ENCODE results near the gene EP400.

EP400 gene

DNA sequence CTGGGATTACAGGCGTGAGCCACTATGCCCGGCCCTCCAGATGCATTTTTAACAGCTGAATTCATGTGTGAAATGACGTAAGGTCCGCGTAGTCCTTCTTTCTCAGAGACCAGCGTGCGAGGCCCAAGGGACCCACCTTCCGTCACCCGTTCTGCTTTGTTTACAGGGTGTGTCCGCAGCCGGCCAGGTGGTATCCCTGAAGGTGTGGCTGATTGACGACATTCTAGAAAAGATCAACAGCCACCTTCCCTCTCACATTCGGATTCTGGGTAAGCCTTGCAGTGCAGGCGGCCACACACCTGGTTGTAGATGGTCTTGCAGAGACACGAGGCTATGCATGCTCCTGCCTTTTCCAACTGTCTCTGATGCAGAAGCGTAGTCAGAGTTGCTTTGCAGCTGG, 10.7 kb upstream of the EP400 start:
- DNase-seq (ENCODE audit: low read depth in 2 of 2) = no peak
- no peak overlapping the region for H3K4me3 ChIP-seq (replicated peaks in 1 of 2; ENCODE audit: low read depth in 2 of 2, low read length in 2 of 2)
- no peak for TF ChIP-seq CTCF (IDR thresholded peaks at IDR 0.05; ENCODE audit: low read depth, low read length)

GRCh38 chr12:131940141-131940547, 9.6 kb upstream of the EP400 start:
- no peak overlapping the region for H3K4me3 ChIP-seq (replicated peaks in 1 of 2; ENCODE audit: low read depth in 2 of 2, low read length in 2 of 2)
- DNase-seq (ENCODE audit: low read depth in 2 of 2) = no peak
- TF ChIP-seq CTCF (IDR thresholded peaks at IDR 0.05; ENCODE audit: low read depth, low read length) = no peak

DNA sequence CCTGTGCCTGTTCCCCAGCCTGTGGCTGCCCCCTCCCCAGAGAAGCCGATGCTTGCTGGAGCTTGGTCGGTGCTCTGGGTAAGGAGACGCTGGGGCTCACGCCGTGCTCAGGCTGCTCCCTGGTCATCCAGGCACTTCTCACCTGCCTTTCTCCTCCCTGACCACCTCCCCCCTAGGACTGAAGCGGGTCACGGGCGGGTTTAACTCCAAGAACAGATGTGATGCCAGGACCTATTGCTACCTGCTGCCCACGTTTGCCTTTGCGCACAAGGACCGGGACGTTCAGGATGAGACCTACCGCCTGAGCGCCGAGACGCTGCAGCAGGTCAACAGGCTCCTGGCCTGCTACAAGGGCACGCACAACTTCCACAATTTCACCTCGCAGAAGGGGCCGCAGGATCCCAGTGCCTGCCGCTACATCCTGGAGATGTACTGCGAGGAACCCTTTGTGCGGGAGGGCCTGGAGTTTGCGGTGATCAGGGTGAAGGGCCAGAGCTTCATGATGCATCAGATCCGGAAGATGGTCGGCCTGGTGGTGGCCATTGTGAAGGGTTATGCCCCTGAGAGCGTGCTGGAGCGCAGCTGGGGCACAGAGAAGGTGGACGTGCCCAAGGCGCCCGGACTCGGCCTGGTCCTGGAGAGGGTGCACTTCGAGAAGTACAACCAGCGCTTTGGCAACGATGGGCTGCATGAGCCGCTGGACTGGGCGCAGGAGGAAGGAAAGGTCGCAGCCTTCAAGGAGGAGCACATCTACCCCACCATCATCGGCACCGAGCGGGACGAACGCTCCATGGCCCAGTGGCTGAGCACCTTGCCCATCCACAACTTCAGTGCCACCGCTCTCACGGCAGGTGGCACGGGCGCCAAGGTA, 8.4 kb upstream of the EP400 start:
- H3K4me3 ChIP-seq (replicated peaks in 1 of 2; ENCODE audit: low read depth in 2 of 2, low read length in 2 of 2) = no peak overlapping the region
- no peak for DNase-seq (ENCODE audit: low read depth in 2 of 2)
- TF ChIP-seq CTCF (IDR thresholded peaks at IDR 0.05; ENCODE audit: low read depth, low read length) = no peak

DNA sequence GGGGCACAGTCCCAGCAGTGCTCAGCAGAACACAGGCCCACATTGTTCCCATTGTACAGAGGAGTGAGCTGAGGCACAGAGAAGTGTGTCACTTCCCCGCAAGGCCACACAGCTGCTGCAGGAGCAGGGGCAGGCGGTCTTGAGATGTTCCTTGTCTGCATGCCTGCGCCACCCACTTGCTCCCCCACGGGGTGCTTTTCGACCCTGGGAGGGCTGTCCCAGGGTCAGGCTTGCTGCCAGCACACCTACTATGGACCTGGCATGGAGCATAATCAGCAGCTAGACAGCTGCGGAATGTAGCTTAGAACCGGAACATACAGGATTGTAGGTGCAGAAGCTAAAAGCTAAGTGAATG, 7.8 kb upstream of the EP400 start:
- TF ChIP-seq CTCF (IDR thresholded peaks at IDR 0.05; ENCODE audit: low read depth, low read length) = no peak
- no peak overlapping the region for H3K4me3 ChIP-seq (replicated peaks in 1 of 2; ENCODE audit: low read depth in 2 of 2, low read length in 2 of 2)
- DNase-seq (ENCODE audit: low read depth in 2 of 2) = no peak

- H3K4me3 ChIP-seq (replicated peaks in 1 of 2; ENCODE audit: low read depth in 2 of 2, low read length in 2 of 2) = no peak overlapping the region
- DNase-seq (ENCODE audit: low read depth in 2 of 2) = no peak
- no peak for TF ChIP-seq CTCF (IDR thresholded peaks at IDR 0.05; ENCODE audit: low read depth, low read length)
These were observed 7.1 kb upstream of the EP400 start for GRCh38 chr12:131942671-131943070.

GRCh38 chr12:131943389-131943788, 6.4 kb upstream of the EP400 start:
- DNase-seq (ENCODE audit: low read depth in 2 of 2) = no peak
- no peak for TF ChIP-seq CTCF (IDR thresholded peaks at IDR 0.05; ENCODE audit: low read depth, low read length)
- no peak overlapping the region for H3K4me3 ChIP-seq (replicated peaks in 1 of 2; ENCODE audit: low read depth in 2 of 2, low read length in 2 of 2)

- no peak overlapping the region for H3K4me3 ChIP-seq (replicated peaks in 1 of 2; ENCODE audit: low read depth in 2 of 2, low read length in 2 of 2)
- no peak for TF ChIP-seq CTCF (IDR thresholded peaks at IDR 0.05; ENCODE audit: low read depth, low read length)
- no peak for DNase-seq (ENCODE audit: low read depth in 2 of 2)
These were observed 5.9 kb upstream of the EP400 start for GRCh38 chr12:131943876-131944275.
